Stimulated activated naive CD4-positive, alpha-beta T cell (primary cell): ENCODE measurements around the gene AHCYL2.
"Not testable (repeated sequence)": the region's sequence is repeated elsewhere in the genome, so short reads cannot be mapped to it uniquely, and the experiment has no call there.

Experiments used
- DNase-seq, 6 experiments: peaks; one replicate each; lab custom pipeline; 2025; lab: John Stamatoyannopoulos, UW

The AHCYL2 gene

DNA sequence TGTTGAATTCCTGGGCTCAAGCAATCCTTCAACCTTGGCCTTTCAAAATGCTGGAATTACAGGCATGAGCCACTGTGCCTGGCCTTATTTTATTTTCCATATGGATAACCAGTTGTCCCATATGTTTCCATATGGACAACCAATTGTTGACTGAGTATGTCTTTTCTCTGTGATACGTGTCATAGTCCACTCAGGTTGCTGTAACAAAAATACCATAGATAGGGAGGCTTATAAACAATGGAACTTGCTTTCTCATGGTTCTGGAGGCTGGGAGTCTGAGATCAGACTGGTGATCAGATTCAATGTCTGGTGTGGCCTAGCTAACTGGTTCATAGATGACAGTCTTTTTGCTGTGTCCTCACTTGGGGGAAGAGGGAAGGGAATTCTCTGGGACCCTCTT is 19.4 kb downstream of the AHCYL2 start:
- DNase-seq, result no peak

- no peak for DNase-seq
Observed at GRCh38 chr7:129245533-129245932, 20.7 kb downstream of the AHCYL2 start.

DNA sequence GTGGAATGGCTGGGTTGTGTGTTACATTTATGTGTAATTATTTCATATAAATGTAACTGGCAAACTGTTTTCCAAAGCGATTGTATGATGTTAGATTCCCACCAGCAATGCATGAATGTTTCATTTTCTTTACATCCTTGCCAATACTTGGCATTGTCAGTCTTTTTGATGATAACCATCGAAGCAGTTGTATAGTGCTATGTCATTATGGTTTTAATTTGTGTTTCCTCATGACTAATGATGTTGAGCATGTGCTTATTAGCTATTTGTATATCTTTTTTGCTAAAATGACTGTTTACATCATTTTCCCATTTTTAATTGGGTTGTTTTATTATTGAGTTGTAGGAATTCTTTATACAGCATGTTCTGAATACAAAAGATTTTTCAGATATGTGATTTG is 22.3 kb downstream of the AHCYL2 start:
- no peak for DNase-seq

DNA sequence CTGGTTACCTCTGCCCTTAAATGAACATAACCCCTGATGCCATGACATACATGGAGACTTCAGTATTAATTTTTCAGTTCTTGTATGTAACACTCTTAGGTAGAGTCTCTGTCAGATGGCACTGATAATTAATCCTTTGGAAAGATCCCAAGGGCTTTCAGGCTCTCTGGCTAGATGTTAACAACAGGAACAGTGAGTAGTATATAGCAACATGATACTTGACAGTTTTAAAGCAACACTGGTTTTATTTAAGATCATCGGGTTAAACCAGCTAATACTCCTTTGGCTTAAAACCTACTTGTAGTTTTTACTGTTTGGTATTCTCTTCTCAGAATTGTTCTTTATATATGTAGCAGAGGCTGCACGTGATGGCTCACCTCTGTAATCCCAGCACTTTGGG is 27.3 kb downstream of the AHCYL2 start:
- no peak for DNase-seq

DNA sequence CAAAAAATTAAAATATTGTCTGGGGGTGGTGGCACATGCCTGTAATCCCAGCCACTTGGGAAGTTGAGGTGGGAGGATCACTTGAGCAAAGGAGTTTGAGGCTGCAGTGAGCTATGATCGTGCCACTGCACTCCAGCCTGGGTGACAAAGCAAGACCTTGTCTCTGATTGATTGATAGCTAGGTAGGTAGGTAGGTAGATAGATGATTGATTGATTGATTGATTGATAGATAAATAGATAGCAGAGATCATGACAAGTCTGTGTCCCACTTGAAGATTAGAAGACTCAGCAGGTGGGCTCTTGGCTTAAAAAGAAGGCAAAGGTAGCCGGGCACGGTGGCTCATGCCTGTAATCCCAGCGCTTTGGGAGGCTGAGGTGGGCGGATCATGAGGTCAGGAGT is 27.8 kb downstream of the AHCYL2 start:
- not testable (repeated sequence) for DNase-seq

GRCh38 chr7:129255800-129256199 is 31.0 kb downstream of the AHCYL2 start:
- DNase-seq, result no peak

DNA sequence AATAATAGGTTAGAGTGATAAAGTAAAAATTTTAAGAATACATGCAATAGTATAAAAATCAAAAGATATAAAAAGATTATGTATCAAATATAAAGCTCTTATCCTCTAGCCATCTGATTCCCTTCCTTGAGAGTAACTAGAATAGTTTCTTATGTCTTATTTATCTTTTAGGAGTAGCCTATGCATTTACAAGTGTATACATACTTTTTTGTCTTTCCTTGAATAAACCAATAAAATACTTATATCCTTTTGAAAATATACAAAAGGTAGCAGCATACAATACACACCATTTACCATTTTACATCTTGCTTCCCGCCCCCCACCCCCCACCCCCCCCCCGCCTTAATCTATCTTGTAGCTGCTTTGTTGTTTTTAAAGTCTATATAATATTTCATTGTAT is 31.4 kb downstream of the AHCYL2 start:
- DNase-seq, result no peak

DNA sequence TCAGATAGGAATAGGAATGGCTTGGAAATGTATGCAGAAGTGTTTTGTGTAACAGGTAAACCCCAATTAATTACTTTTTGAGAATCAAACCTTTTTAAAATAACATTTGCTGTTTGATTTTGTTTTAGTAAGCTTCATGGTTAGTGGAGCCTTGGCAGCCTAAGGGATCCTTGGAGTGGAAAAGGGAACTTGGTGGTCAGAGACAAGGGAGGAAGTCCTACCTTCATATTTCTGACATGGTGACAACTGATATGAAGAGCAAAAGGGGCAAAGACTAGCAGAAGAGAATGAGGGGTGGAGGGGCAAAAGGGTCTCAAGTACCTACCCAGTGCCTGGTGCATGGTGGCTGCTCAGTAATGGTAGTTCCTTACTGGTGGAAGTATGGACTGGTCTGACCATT is 32.3 kb downstream of the AHCYL2 start:
- no peak for DNase-seq

GRCh38 chr7:129258649-129259389 is 34.0 kb downstream of the AHCYL2 start:
- DNase-seq, result peak in 1 of 6 experiments; percentile 7

DNA sequence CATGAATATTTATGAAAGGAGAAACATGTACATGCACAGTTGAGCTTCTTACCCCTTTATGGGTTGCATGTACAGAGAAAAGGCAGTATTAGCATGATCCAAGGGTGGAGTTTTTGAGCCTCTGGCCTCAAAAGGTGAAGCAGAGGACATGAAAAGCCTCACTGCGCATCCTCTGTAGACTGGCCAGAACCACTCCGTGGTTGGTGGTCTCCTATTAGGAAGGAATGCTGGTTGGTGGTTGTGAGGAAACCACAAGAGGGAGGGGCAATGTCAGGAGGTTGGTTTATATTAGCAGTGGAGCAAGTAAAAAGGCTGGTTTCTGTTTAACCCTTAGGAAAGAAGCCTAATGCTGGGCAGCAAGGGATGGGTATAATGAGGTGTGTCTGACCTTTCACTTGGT is 37.5 kb downstream of the AHCYL2 start:
- DNase-seq, result no peak

DNA sequence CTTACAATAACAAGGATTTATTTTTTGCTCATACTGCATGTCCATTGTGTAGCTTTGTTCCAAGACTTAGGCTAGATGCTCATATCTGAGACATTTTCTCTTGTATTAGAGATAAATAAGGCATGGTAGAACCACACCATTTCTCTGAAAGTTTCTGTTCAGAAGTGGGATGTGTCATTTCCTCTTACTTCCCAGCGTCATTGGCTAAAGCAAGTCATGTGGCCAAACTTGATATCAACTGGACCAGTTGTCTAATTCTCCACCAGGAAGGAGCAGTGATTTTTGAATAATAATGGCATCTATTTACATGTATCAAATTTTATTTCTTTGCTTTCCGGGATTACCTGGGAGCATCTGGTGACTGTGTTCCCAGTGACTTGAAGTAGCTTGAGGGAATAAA is 38.3 kb downstream of the AHCYL2 start:
- DNase-seq, result no peak

- no peak for DNase-seq
Observed at GRCh38 chr7:129264534-129264933, 39.7 kb downstream of the AHCYL2 start.

DNA sequence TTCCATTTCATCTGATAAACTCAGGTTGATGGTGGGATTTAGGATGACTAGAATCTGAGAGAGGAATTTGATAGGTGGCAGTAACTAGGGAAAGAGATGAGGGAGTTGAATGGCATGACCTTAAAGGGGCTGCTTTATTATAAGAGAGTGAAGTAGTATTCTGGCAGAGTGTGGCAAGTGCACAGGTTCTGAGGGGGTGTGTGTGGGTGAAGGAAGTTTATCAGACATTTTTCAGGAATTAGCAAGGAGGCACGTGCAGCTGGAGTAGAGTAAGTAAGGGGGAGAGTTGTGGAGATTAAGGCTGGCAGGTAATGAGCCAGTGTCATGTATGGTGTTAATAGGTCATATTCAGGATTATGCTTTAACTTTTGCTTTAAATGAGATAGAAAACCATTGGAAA is 40.5 kb downstream of the AHCYL2 start:
- no peak for DNase-seq

- no peak for DNase-seq
Observed at GRCh38 chr7:129266181-129266580, 41.4 kb downstream of the AHCYL2 start.

DNA sequence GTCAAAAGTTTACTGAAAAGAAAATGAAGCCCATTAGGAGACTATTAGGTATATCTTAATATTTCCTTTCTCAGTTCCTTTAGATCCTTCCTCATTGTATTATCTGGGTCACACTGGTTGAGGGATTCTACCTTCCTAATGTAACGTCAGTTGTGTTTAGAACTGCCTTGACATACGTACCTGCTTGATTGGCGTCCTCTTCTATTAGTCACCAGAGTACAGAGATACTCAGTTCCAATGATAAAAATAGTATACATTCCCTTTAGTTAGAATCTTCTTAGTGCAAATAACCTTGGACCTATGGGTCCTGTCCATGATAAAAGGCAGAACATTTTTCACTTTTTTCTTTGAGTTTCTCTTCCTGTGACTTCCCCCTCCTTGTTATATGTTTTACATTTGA is 45.2 kb downstream of the AHCYL2 start:
- DNase-seq, result no peak

GRCh38 chr7:129271500-129272355 is 46.9 kb downstream of the AHCYL2 start:
- DNase-seq, result peak; percentile 22 to 83 (median 53)

GRCh38 chr7:129273936-129274335 is 49.1 kb downstream of the AHCYL2 start:
- DNase-seq, result no peak

- DNase-seq, result no peak
Observed at GRCh38 chr7:129277629-129278028, 52.8 kb downstream of the AHCYL2 start.

DNA sequence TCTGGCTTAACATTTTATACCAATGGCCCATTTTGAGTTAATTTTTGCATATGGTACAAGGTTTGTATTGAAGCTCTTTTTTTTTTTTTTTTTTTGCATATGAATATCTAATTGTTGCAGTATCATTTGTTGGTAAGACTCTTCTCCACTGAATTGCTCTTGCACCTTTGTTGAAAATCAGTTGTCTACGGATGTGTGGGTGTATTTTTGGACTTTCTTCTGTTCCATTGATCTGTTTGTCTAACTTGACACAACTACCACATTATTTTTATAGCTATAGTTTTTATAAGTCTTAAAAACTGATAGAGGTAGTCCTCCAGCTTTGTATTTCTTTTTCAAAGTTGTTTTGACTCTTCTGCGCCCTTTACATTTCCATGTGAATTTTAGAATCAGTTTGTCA is 53.9 kb downstream of the AHCYL2 start:
- DNase-seq, result no peak

DNA sequence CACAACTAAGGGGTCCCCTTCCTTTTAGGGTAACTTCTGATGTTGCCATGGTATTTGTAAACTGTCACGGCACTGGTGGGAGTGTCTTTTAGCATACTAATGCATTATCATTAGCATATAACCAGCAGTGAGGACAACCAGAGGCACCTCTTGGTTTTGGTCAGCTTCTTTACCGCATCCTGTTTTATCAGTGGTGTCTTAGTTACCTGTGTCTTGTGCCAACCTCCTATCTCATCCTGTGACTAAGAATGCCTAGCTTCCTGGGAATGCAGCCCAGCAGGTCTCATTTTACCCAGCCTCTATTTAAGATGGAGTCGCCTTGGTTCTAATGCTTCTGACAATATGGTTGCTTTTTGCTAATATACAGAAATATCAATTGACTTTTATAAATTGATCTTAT is 54.9 kb downstream of the AHCYL2 start:
- DNase-seq, result no peak

DNA sequence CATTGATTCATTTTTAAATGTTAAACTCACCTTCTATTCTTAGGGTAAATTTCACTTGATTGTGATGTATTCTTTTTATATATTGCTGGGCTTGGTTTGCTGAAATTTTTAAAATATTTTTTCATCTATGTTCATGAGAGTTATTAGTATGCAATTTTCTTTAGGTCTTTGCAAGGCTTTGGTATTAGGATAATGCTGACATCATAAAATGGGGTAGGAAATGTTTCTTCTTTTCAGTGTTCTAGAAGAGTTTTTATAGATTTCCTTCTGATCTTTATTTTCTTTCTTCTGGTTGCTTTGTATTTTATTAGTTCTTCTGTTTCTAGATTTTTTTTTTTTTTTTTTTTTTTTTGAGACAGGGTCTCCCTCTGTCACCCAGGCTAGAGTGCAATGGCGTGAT is 56.3 kb downstream of the AHCYL2 start:
- DNase-seq, result no peak

GRCh38 chr7:129282865-129283264 is 58.0 kb downstream of the AHCYL2 start:
- DNase-seq, result no peak

GRCh38 chr7:129283936-129284335 is 59.1 kb downstream of the AHCYL2 start:
- no peak for DNase-seq
